ENCODE data around the gene ANXA9.

GRCh38 chr1:150981805-150982712 is at the start of gene ANXA9:
- TF ChIP-seq EZH2 (IDR thresholded peaks at IDR 0.05) (no peak), EZH2phosphoT487 (IDR thresholded peaks at IDR 0.05) (no peak)
